Vein endothelial cell (primary cell): ENCODE results near the gene CLCN1. TPM values are rescaled to one million over a fixed set of nuclear protein-coding genes. Genes with fewer than 3 reads are reported as not detected.

Experiments
- small RNA-seq: library from RNA; depleted of rRNA; stranded (forward); fragments of <200 nt; gene quantifications from one replicate; pipeline ENCODE3, GENCODE V24; 2012
- total RNA-seq: library from RNA; depleted of rRNA; stranded (reverse); fragments of >200 nt; gene quantifications from 2 replicates; pipeline ENCODE4 v1.2.3, GENCODE V29; 2012

CLCN1 gene
- not detected in 2 replicates for total RNA-seq

GRCh38 chr7:143315776-143316175 lies at the start of gene CLCN1:
CLCN1 (plus strand) TSS chr7:143316111; CDS start chr7:143316213, 102 bp downstream.

GRCh38 chr7:143284591-143285469 lies 31.1 kb upstream of the CLCN1 start, which contains the start of gene TMEM139:
TMEM139 (plus strand) TSS chr7:143284958; CDS start chr7:143285958, 1,000 bp downstream.

GRCh38 chr7:143287935-143288826 lies 27.7 kb upstream of the CLCN1 start, which contains the start of gene CASP2:
CASP2 (plus strand) TSS chr7:143288351; CDS start chr7:143288456, 105 bp downstream.

DNA sequence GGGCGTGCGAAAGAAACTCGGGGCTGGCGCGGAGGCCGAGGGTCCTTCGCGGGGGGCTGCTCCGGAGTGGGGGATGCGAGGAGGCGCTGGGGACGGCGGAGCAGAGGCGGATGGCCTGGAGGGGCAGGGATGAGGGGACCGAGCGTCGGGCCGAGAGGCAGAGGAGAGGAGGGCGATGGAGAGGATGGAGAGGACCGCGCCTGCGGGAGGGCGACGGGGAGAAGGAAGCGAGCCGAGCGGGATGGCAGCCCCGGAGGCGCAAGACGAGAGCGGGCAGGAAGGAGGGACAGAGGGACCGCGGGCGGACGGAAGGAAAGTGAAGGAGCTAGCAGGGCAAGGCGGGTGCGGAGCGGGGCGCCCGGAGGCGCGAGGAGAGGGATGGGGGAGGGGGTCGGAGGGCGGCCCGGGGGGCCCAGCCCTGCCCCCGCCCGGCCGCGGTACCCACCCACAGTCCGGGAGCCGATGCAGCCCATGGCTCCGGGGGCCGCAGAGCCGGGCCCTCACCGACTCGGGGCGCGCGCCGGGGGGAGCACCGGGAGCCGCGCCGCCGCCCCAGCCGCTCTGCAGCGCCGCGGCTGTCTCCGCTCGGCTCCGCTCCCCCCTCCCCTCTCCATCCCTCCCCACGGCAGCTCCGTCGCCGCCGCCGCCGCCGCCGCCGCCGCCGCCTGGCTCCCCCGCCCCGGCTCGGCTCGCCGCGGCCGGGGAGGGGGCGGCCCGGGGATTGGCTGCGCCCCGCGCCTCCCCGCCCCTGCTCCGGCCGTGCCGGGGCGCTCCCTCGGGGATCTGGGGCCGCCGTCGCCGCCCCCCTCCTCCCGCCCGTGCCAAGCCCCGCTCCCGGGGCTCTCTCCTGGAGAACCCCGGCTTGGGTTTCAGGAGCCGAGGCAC lies 46.5 kb downstream of the CLCN1 start, which contains the start of gene FAM131B:
FAM131B (minus strand) TSS at position 583 of the 885 bp plus-strand sequence; CDS start at position 473, 110 bp downstream.

DNA sequence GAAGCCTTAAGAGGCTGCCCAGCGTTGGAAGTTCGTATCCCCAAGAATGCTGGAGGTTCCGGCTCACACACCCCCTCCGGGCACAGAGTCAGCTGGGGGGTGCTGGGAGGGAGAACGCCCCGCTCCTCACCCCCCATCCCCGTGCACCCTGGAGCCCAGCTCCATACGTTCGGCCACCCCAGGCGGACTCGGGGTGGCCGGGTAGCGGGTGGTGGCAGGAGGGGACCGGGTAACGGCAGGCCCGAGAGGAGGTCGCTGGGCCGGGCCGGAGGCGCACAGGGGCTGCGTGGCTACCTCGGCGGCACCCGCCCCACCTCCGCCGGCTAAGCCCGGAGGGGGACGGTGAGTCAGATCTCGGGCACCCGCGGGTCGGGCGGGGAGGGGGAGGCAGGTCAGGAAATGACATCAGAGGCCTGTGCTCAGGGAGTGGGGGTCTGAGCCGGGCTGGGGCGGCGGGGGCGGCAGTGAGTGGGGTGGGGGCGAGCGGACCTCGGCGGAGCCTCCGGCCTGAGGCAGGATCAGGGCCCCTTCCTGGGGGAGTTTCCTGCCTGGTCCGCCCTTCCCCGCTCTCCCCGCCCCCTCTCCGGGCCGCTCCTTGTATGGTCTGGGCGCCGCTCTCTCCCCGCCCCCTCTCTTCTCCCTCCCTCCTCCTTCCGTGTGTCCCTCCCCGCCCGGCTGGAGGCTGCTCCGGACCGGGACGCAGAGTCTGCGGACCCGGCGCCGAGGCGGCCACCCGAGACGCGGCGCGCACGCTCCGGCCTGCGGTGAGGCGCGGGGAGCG lies 64.9 kb downstream of the CLCN1 start, which contains the start of gene ZYX:
ZYX (plus strand) TSS at position 700 of the 781 bp plus-strand sequence. CDS start 227 bp downstream, outside the sequence.

Small RNAs within 50 kb of the gene (small RNA-seq; reads per million reads assigned to genes)
- gene MIR6892 (0.66 reads per million, percentile 42 among the genes with 10 or more reads in this experiment), gene RN7SL481P (not detected), gene RN7SL535P (not detected)

Other genes with a start within 250 kb of the CLCN1 start
- gene PIP, start 184.0 kb upstream of the CLCN1 start, total RNA-seq: not detected in 2 replicates
- gene TAS2R39, start 132.7 kb upstream of the CLCN1 start, total RNA-seq: not detected in 2 replicates
- gene TAS2R40, start 94.1 kb upstream of the CLCN1 start, total RNA-seq: not detected in 2 replicates
- gene GSTK1, start 52.7 kb upstream of the CLCN1 start, total RNA-seq: 73.5 and 81.7 TPM in 2 replicates
- gene TMEM139, start 31.2 kb upstream of the CLCN1 start, total RNA-seq: not detected in 2 replicates
- 19.9 and 21.6 TPM in 2 replicates for gene CASP2, start 27.8 kb upstream of the CLCN1 start, total RNA-seq
- gene FAM131B, start 46.6 kb downstream of the CLCN1 start, total RNA-seq: 0.65 and 0.76 TPM in 2 replicates
- gene ZYX, start 65.2 kb downstream of the CLCN1 start, total RNA-seq: 91.2 and 116 TPM in 2 replicates
- 0.33 TPM in 1 of 2 replicates, not detected in the other for gene EPHA1, start 92.7 kb downstream of the CLCN1 start, total RNA-seq
- gene TAS2R60, start 127.3 kb downstream of the CLCN1 start, total RNA-seq: not detected in 2 replicates
- gene TAS2R41, start 161.8 kb downstream of the CLCN1 start, total RNA-seq: 0.19 TPM in 1 of 2 replicates, not detected in the other